ENCODE measurements around the gene SORL1.

The SORL1 gene

GRCh38 chr11:121667836-121668235 lies 215.7 kb downstream of the SORL1 start:
- TF ChIP-seq NFIC (IDR thresholded peaks at IDR 0.05) (no peak), ZBTB7A (IDR thresholded peaks at IDR 0.05; ENCODE audit: low read depth) (no peak), CEBPB (IDR thresholded peaks at IDR 0.05) (no peak), USF1 (IDR thresholded peaks at IDR 0.05) (no peak), REST (IDR thresholded peaks at IDR 0.05; ENCODE audit: low read depth) (no peak), YY1 (IDR thresholded peaks at IDR 0.05; ENCODE audit: low read depth) (no peak), FOXM1 (IDR thresholded peaks at IDR 0.05; ENCODE audit: borderline replicate concordance, low read depth) (no peak), EP300 (IDR thresholded peaks at IDR 0.05; ENCODE audit: borderline replicate concordance) (no peak), EGR1 (IDR thresholded peaks at IDR 0.05) (no peak), RAD21 (IDR thresholded peaks at IDR 0.05; ENCODE audit: low read depth) (no peak), CREB1 (IDR thresholded peaks at IDR 0.05; ENCODE audit: low read depth) (no peak), TEAD4 (IDR thresholded peaks at IDR 0.05) (no peak), TCF12 (IDR thresholded peaks at IDR 0.05; ENCODE audit: low read depth) (no peak), TAF1 (IDR thresholded peaks at IDR 0.05; ENCODE audit: low read depth) (no peak)
- TF ChIP-seq, protein P1, sequence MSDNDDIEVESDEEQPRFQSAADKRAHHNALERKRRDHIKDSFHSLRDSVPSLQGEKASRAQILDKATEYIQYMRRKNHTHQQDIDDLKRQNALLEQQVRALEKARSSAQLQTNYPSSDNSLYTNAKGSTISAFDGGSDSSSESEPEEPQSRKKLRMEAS (IDR thresholded peaks at IDR 0.05) = no peak

GRCh38 chr11:121669422-121669821 lies 217.3 kb downstream of the SORL1 start:
- no peak for TF ChIP-seq YY1 (IDR thresholded peaks at IDR 0.05; ENCODE audit: low read depth)

DNA sequence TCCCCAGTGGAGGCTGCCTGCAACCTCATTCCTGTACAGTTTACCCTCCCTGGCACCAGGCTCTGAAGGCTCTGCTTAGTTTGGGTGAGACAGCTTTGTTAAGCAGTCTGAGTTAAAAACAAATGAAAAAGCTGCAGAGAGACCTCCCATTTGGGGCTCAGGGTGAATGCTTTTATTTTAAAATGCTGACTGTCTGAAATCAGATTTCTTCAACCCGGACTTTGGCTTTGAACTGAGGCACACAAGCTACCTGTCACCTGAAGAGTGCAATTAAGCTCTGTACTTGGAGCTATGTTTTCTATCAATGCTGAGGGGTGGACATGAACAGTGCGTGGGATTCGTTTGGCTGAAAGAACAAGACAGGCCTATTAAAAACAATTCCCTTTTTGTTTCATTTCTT lies 218.2 kb downstream of the SORL1 start:
- TF ChIP-seq TCF12 (IDR thresholded peaks at IDR 0.05; ENCODE audit: low read depth) (no peak), REST (IDR thresholded peaks at IDR 0.05; ENCODE audit: low read depth) (no peak), TAF1 (IDR thresholded peaks at IDR 0.05; ENCODE audit: low read depth) (no peak), ZBTB7A (IDR thresholded peaks at IDR 0.05; ENCODE audit: low read depth) (no peak)
- TF ChIP-seq, protein P1 (IDR thresholded peaks at IDR 0.05) = no peak

DNA sequence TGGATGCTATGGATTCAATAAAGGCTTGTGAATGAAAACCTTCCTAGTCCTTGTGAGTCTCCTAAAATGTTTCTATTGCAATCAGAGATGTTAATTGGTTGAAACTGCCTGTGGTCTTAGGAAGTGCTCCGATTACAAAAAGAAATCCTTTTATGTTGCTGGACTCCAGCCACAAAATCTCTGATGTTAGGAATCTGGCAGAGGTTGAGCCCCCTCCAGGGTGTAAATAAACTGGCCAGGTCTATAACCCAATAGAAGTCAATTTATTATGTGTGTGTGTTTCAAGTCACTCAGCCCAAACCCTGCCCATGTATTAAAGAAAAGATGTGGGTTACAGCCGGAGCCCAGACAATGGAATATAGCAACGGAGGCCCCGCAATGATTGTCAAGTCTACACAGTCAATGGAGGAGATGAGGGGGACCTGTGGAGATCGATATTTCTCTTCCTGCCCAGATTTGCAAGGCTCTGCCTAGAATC lies 218.7 kb downstream of the SORL1 start:
- TF ChIP-seq TCF12 (IDR thresholded peaks at IDR 0.05; ENCODE audit: low read depth) = peak; percentile 36; the same call in 1 of the 2 replicates
- TF ChIP-seq TEAD4 (IDR thresholded peaks at IDR 0.05) = peak; percentile 21; the same call in 1 of the 2 replicates
- peak; percentile 80 for TF ChIP-seq EP300 (IDR thresholded peaks at IDR 0.05; ENCODE audit: borderline replicate concordance)
- TF ChIP-seq RAD21 (IDR thresholded peaks at IDR 0.05; ENCODE audit: low read depth) = 0 out of 2 replicates have a peak, but pooled peaks have one; percentile 9
- TF ChIP-seq NFIC (IDR thresholded peaks at IDR 0.05) = peak; percentile 84
- no peak for TF ChIP-seq YY1 (IDR thresholded peaks at IDR 0.05; ENCODE audit: low read depth)

- TF ChIP-seq TEAD4 (IDR thresholded peaks at IDR 0.05) = 0 out of 2 replicates have a peak, but pooled peaks have one; percentile 51
- TF ChIP-seq TAF1 (IDR thresholded peaks at IDR 0.05; ENCODE audit: low read depth) = no peak
- no peak for TF ChIP-seq CEBPB (IDR thresholded peaks at IDR 0.05)
- peak; percentile 55; the same call in 1 of the 2 replicates for TF ChIP-seq NFIC (IDR thresholded peaks at IDR 0.05)
- 0 out of 2 replicates have a peak, but pooled peaks have one; percentile 23 for TF ChIP-seq CREB1 (IDR thresholded peaks at IDR 0.05; ENCODE audit: low read depth)
- peak; percentile 80; the same call in 1 of the 2 replicates for TF ChIP-seq EP300 (IDR thresholded peaks at IDR 0.05; ENCODE audit: borderline replicate concordance)
- no peak for TF ChIP-seq RAD21 (IDR thresholded peaks at IDR 0.05; ENCODE audit: low read depth)
- no peak for TF ChIP-seq ZBTB7A (IDR thresholded peaks at IDR 0.05; ENCODE audit: low read depth)
- TF ChIP-seq REST (IDR thresholded peaks at IDR 0.05; ENCODE audit: low read depth) = no peak
- TF ChIP-seq EGR1 (IDR thresholded peaks at IDR 0.05) = no peak
- TF ChIP-seq FOXM1 (IDR thresholded peaks at IDR 0.05; ENCODE audit: borderline replicate concordance, low read depth) = peak; percentile 70
- TF ChIP-seq TCF12 (IDR thresholded peaks at IDR 0.05; ENCODE audit: low read depth) = peak; percentile 74
- 0 out of 2 replicates have a peak, but pooled peaks have one; percentile 46 for TF ChIP-seq YY1 (IDR thresholded peaks at IDR 0.05; ENCODE audit: low read depth)
- TF ChIP-seq USF1 (IDR thresholded peaks at IDR 0.05) = no peak
- TF ChIP-seq, protein P1 (IDR thresholded peaks at IDR 0.05) = peak; percentile 87
Measured at GRCh38 chr11:121671283-121672168, 219.4 kb downstream of the SORL1 start.
